HG03135 (cell line): ENCODE data around the gene CCR5.

Source experiments
- ATAC-seq: cut with Tn5 transposase; IDR thresholded peaks from one replicate; pipeline ENCODE4 v1.9.1; 2021; ENCODE audit warnings: mild to moderate bottlenecking, moderate library complexity; ENCODE audit not compliant: unreplicated experiment

The CCR5 gene

DNA sequence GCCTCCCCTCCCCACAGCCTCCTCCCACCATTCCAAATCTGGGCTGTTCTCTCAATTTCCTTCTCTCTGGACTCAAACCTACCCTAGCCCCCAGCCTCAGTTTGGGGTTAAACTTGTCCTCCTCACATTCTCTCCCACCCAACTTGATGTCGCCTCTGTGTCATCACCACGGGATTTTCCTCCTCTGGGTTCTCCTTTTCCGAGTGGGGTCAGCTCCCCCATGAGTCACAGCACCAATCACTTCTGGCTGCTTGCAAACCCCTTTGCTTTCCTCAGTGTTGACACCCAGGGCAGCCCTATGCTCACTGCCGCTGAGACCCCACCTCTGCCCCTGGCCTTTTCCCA is 35.7 kb downstream of the CCR5 start:
- ATAC-seq: no peak

DNA sequence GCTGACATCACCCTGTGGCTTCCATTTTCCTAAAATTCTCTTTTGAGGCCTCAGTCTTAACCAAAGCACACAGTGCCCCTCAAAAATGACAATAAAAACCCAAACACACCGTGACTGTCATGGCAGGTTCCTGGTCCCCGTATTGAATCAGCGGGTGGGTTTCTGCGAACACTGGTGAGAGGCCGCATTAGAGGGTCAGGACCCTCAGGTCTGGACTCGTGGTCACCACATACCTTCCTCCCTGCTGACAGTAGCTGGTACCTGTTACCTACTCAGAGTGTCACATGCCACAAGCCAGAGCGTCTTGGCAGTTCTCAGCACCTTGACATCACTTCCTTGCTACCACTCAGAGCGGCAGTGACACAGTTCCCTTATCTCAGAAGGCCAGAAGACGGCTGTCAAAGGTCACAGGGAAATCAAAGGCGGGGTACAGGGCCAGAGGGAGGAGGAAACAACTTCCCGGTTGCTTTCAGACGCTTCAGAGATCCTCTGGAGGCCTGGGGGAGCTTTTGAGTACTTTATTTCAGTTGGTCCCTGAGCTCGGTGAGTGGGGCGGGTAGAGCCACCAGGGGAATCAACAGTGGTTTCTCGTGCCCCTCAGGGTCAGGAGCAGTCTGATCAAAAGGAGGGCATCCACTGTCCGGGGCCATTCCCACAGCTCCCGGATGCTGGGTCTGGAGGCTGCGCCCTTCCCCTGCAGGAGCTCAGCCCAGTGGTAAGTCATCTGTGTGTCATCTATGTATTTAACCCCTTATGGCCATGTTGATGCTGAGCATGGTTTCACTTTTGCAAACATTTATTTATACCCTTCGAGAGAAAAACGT is 36.3 kb downstream of the CCR5 start, which contains the start of the genes CCR5AS and CCRL2:
CCR5AS (minus strand) TSS at position 279 of the 824 bp plus-strand sequence.
CCRL2 (plus strand) TSS at position 472 of the 824 bp plus-strand sequence. CDS start 821 bp downstream, outside the sequence.
- ATAC-seq: peak; percentile 54

DNA sequence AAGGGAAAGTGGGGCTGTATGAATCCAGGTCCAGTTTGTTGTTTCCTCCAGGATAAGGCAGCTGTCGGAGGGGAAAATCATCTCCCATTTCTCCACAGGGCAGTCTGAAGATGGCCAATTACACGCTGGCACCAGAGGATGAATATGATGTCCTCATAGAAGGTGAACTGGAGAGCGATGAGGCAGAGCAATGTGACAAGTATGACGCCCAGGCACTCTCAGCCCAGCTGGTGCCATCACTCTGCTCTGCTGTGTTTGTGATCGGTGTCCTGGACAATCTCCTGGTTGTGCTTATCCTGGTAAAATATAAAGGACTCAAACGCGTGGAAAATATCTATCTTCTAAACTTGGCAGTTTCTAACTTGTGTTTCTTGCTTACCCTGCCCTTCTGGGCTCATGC is 37.2 kb downstream of the CCR5 start:
- ATAC-seq: no peak

DNA sequence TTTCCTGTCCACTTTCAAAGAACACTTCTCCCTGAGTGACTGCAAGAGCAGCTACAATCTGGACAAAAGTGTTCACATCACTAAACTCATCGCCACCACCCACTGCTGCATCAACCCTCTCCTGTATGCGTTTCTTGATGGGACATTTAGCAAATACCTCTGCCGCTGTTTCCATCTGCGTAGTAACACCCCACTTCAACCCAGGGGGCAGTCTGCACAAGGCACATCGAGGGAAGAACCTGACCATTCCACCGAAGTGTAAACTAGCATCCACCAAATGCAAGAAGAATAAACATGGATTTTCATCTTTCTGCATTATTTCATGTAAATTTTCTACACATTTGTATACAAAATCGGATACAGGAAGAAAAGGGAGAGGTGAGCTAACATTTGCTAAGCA is 38.1 kb downstream of the CCR5 start:
- ATAC-seq: no peak

DNA sequence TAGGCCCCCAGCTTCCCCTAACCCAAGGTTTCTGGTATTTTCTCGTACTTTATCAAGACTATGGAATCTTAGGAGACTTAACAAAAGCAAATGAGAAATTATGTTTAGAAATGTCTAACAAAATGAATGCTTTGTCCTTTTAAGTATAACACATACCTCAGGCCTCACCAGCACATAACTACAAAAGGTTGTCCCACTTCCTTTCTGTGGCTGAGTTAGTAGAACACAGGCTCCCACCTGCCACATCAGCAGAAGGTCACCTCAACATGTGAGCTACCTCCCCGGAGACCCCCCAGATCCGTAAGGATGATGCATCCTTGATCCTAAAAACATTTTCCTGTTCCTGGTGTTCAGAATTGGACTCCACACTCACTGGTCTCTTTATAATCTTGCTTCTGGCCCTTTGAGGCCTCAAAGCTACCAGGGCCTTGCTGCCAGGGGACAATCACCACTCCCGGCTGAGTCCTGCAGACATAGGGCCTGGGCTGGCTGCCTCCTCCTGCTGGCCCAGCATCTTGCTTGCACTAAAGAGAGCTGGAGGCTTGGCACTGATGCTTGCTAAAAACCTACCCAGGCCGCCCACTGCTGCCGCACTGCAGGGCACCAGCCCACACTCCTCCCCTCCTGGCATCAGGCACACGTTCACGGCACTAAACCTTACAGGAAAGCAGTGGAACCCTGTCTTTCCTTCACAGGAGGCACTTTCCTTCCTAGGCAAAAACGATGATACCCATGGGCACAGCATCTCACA is 39.2 kb downstream of the CCR5 start:
- no peak for ATAC-seq

DNA sequence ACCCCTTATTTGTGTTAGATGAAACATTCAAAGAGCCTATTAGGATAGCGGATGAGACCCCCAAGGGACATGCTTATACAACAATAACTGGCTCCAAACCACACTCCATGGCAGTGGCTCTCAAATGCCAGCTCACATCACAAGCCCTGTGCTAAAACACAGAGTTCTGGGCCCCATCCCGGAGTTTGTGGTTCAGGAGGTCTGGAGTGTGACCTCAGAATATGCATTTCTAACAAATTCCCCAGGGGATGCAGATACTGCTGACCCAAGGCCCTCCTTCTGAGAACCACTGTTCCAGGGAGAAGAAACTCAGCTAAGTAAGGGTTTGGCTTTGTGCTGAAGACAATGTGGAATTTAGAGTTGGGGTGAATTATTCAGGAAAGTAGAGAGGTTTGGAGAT is 39.9 kb downstream of the CCR5 start:
- ATAC-seq: no peak

DNA sequence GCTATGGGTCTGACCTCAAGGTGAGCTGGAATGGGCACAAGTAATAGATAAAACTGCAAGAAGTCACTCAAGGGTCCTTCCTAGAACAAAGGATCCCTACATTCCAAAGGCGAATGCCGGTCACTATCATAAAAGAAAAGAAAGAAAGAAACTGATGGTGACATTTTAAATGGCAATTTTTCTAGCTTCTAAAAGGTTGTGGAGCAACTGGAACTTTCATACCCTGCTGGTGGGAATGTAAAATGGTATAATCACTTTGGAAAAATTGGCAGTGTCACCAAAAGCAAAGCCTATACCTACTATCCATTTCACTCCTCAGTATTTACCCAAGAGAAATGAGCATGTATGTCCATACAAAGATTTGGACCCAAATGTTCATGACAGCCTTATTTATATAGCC is 40.5 kb downstream of the CCR5 start:
- ATAC-seq: no peak

DNA sequence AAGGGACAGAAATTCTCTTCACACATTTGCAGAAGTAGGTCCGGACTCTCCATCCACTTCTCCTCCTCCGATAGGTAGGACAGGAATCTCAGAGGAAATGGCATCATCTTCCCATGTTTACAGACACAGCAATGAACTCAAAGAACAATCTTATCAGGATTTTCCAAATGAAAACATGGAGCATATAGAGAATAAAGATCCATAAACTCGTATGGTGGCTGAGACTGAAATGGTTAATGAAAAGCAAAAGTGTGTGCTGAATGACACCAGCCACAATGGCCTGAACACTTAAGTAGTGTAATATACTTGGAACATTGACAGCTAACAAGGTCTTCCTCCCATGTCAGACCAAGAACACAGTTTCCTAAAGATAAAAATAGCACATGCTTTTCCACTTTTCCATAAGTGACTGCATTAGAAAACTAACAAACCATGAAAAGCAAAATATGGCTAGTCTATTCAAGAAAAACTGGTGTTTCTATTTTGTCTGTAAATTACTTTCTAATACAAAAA is 42.1 kb downstream of the CCR5 start:
- no peak for ATAC-seq

DNA sequence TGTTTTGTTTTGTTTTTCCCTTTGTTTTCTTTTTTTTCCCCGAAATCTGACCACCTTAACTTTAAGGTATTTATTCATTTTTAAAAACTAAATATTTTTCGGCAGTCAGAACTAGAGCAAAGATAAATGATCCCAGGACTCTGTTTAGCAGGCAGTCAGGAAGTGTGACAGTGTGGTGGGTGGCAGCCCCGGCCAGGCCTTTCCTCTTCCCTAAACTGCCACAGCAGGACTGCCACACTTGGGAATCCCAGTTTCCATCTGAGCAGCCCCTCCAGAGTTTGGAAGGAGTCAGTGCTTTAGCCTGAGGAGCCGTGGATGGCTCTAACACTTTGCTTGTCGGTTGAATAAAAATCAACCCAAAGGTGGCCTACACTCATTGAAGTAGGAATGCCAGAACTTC is 43.2 kb downstream of the CCR5 start:
- ATAC-seq: no peak

DNA sequence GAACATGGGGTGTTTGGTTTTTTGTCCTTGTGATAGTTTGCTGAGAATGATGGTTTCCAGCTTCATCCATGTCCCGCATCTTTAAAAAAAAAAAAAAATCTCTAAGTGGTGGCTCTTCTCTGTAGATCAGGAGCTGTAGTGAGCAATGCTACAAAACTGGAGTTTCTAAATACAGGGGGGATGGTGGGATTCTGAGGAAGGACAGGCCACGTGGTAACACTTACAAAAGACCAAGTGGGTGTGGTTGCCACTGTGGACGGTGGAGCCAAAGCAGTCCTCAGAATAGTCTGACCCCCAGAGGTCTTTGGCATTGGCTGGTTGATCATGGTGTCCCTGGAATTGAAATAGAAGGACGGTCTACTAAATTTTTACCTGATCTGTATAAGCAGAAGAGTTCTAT is 44.0 kb downstream of the CCR5 start:
- ATAC-seq: no peak

DNA sequence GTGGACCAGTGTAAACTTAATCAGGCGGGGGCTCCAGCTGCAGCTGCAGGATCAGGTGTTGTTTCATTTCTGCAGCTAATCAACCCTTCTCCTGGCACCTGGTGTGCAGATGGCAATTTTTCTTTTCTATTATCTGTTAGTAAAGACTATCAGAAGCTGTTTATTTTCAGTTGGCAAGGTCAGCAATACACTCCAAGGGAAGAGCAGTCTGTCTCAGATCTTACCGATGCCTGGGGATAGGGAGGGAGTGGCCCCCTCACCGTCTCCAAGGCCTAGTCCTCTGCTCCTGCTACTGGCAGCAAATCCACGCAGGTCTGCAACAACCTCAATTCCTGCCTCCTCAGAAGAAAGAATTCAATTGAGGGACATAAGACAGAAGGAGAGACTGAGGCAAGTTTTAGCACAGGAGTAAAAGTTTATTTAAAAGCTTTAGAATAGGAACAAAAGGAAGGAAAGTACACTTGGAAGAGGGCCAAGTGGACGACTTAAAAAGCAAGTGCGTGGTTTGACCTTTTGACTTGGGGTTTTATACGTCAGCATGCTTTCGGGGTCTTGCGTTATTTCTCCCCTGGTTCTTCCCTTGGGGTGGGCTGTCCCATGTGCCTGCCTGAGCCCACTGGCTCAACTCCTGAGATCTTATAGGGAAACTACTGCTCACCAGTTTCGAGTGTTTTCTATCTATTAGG is 45.5 kb downstream of the CCR5 start:
- no peak for ATAC-seq

DNA sequence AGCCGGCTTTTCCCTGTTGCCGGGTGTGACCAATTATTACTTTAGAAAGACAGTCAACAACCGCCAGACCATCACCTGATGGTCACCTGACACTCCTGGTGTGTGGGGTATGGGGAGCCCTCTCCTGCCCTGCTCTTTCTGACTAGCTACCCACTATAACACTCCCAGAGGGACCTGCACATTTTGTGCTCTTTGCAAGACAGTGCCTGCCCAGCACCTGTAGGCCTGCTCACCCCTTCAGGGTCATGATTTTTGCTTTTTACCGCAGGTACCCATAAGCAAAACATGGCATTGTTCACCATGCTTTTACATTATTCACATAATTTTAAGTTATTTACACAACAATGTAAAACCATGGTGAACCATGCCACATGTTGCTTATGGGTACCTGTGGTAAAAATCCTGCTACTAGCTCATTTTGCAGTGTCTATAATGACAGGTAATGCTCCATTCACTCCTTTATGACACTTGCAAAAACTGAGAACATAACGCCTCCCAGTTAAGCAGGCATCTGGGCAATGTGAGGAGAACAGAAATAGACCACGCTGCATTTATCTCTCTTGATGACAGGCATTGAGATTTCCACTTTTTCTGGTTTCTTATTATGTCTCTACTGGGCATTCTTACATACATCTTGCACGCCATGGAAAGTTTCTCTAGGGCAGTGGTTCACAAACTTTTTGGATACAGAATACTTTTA is 46.2 kb downstream of the CCR5 start:
- no peak for ATAC-seq

DNA sequence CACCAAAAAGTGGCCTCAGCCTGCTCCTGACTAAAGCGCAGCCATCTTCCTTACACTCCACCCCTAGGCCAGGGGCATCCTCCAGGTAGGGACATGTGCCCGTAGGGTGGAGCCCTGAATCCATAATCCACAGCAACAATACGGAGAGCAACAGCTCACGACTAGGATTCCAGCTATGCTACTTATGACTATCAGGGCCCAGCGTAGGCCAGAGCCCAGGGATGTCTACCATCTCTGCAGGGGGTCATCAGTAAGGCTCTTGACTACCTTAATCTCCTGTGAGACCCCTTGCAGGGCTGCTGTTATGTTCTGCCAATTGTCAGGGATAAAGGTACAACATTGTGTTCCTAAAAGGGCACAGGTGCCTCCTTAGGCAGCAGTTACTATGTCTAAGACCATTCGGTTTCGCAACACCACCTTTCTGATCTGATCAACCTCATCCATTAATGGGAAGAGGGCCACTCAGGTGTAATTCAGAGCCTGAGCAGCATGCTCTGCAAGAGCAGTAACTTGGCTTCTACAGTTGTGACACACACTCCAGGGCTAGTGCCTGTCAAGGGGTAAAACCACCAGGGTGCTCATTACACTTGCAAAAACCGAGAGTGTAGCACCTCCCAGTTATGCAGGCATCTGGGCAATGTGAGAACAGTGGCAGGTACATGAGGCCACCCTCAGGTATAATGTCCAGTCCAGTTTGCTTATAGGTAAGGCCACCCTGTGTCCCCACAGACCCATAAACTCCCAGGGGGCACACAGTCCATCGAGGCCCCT is 47.3 kb downstream of the CCR5 start:
- ATAC-seq: no peak

DNA sequence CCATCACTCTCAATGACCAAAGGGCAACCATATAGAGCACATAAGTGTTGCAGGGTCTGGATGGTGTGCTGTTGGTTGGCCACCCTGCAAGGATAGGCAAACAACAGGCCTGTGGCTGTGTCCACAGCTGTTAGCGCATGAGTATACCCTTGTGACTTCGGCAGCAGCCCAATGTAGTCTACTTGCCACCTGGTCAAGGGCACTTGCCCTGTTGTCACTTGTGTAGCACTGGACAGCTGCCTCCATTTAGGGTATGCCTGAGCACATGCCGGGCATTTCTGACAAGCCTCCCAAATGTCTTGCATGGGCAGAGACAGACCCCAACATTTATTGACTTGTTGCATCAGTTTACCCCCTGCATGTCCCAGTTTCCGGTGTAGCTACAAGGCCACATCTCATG is 49.1 kb downstream of the CCR5 start:
- ATAC-seq: no peak

DNA sequence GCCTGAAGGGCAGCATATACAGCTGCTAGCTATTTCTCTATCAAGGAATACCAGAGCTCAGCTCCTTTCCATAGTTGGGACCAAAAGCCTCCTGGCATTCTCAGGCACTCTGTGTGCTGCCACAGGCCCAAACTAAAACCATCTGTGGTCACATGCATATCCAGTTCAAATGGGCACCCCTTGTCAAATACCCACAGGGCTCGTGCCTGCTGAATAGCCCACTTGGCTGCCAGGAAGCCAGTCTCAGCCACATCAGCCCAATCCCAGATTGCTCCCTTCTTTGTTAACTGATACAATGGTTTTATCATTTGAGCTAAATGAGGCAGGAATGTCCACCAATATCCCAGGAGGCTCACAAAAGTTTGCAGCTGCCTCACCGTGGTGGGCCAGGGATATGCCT is 50.2 kb downstream of the CCR5 start:
- no peak for ATAC-seq

DNA sequence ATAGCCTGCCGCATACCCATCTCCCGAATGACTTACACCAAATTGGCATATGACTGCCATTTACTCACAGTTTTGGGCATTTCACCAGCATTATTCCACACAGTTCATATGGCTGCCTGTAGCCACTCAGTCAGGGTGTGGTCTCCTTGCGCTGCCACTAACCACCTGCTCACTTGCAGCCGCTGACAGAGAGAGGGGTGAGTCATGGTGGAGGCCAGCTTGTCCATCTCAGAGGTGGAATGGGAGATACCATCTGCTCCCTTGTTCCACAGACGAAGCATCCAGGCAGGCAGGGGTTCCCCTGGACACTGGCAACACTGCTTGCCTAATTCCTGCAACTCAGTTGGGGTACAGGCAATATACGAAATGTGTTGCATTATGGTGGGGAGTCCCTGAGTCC is 51.9 kb downstream of the CCR5 start:
- no peak for ATAC-seq

DNA sequence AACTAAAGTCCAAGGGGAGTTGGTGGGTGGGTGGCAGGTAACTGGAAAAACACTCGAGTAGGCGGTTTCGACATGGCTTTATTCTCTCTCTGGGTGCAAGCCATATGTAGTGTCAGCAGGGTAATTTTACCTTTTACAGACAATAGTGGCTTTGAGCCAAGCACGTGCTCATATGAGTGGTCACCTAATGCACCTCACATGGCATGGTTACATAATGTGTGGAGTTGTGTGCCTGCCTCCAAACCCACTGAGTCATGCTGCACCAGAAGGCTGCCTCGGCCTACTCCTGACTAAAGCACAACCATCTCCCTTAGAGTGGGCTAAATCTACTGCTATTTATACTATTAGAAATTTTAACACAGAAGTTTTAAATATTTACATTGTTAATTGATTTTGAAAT is 52.8 kb downstream of the CCR5 start:
- ATAC-seq: no peak
